GM12878 (cell line): ENCODE data around the gene MYOM1.
"Not testable (repeated sequence)": the region's sequence is repeated elsewhere in the genome, so short reads cannot be mapped to it uniquely, and the experiment has no call there.

Source experiments
- CHD1 ChIP-seq: IDR thresholded peaks from 2 replicates; pipeline ENCODE4 v1.6.1; 2012; ENCODE audit warnings: low read depth, low read length, improper control_type of control experiment
- ELK1 ChIP-seq: IDR thresholded peaks from 2 replicates; pipeline ENCODE4 v1.6.1; 2012; ENCODE audit warnings: low read depth, low read length, improper control_type of control experiment
- MYC ChIP-seq: IDR thresholded peaks from 2 replicates; pipeline ENCODE4 v1.6.1; 2011; ENCODE audit warnings: mild to moderate bottlenecking, low read length, moderate library complexity, inconsistent platforms; ENCODE audit not compliant: insufficient read depth, insufficient replicate concordance, insufficient read length, severe bottlenecking
- NRF1 ChIP-seq: conservative IDR thresholded peaks from 2 replicates; pipeline ENCODE4 v1.6.1; 2011; ENCODE audit warnings: mild to moderate bottlenecking, low read depth, low read length, improper control_type of control experiment
- PKNOX1 ChIP-seq: fragments of 450-650 bp; IDR thresholded peaks from 2 replicates; pipeline ENCODE4 v1.6.1; 2016; ENCODE audit warnings: mild to moderate bottlenecking
- POLR2A ChIP-seq: IDR thresholded peaks from 2 replicates; pipeline ENCODE4 v1.6.1; 2011; ENCODE audit warnings: low read depth, mild to moderate bottlenecking, low read length
- RAD21 ChIP-seq: IDR thresholded peaks from 2 replicates; pipeline ENCODE4 v1.6.1; 2011; ENCODE audit warnings: mild to moderate bottlenecking, low read depth, low read length, moderate library complexity; ENCODE audit not compliant: insufficient read depth
- RFX5 ChIP-seq: IDR thresholded peaks from 2 replicates; pipeline ENCODE4 v1.6.1; 2011; ENCODE audit warnings: low read depth, low read length, improper control_type of control experiment
- SKIL ChIP-seq: fragments of 450-650 bp; IDR thresholded peaks from 2 replicates; pipeline ENCODE4 v1.6.1; 2017; ENCODE audit warnings: mild to moderate bottlenecking, low read depth, inconsistent platforms; ENCODE audit not compliant: poor library complexity, severe bottlenecking
- SREBF2 ChIP-seq: IDR thresholded peaks from 2 replicates; pipeline ENCODE4 v1.6.1; 2012; ENCODE audit warnings: mild to moderate bottlenecking, low read length
- SUZ12 ChIP-seq: fragments of 200-600 bp; sonication (generic); IDR thresholded peaks from one replicate; pipeline ENCODE4 v1.6.1; 2018; ENCODE audit warnings: antibody characterized with exemption, mild to moderate bottlenecking; ENCODE audit not compliant: unreplicated experiment
- ZBTB4 ChIP-seq: fragments of 450-650 bp; formaldehyde crosslinking; IDR thresholded peaks from 2 replicates; pipeline ENCODE4 v1.4.0; 2022; ENCODE audit warnings: mild to moderate bottlenecking, moderate library complexity
- TF ChIP-seq, protein P1 (sequence below), 3 experiments: IDR thresholded peaks in 2 of 3; conservative IDR thresholded peaks in 1 of 3; 2 replicates each; pipeline ENCODE4 v1.5.1; 2011; ENCODE audit warnings: low read depth in 3 of 3, low read length in 3 of 3, mild to moderate bottlenecking in 3 of 3, control low read depth in 2 of 3, moderate library complexity in 2 of 3, inconsistent platforms in 1 of 3, mixed read lengths in 1 of 3; ENCODE audit not compliant: control insufficient read depth in 2 of 3, insufficient read depth in 1 of 3; ENCODE audit errors: extremely low read depth in 1 of 3

GRCh38 chr18:3073353-3073752, 146.4 kb downstream of the MYOM1 start:
- not testable (repeated sequence) for TF ChIP-seq SKIL, PKNOX1, MYC, ELK1, NRF1, CHD1, SUZ12, SREBF2, POLR2A, RAD21, ZBTB4, RFX5
- TF ChIP-seq, protein P1, sequence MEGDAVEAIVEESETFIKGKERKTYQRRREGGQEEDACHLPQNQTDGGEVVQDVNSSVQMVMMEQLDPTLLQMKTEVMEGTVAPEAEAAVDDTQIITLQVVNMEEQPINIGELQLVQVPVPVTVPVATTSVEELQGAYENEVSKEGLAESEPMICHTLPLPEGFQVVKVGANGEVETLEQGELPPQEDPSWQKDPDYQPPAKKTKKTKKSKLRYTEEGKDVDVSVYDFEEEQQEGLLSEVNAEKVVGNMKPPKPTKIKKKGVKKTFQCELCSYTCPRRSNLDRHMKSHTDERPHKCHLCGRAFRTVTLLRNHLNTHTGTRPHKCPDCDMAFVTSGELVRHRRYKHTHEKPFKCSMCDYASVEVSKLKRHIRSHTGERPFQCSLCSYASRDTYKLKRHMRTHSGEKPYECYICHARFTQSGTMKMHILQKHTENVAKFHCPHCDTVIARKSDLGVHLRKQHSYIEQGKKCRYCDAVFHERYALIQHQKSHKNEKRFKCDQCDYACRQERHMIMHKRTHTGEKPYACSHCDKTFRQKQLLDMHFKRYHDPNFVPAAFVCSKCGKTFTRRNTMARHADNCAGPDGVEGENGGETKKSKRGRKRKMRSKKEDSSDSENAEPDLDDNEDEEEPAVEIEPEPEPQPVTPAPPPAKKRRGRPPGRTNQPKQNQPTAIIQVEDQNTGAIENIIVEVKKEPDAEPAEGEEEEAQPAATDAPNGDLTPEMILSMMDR (IDR thresholded peaks at IDR 0.05 in 2 of 3, conservative IDR thresholded peaks at IDR 0.05 in 1 of 3; ENCODE audit: control insufficient read depth in 2 of 3, extremely low read depth in 1 of 3, insufficient read depth in 1 of 3, low read depth in 3 of 3, low read length in 3 of 3) = not testable (repeated sequence)
